ENCODE data around the gene HELZ.

GRCh38 chr17:67174190-67174589 lies 70.8 kb downstream of the HELZ start:
- TF ChIP-seq, protein P1, sequence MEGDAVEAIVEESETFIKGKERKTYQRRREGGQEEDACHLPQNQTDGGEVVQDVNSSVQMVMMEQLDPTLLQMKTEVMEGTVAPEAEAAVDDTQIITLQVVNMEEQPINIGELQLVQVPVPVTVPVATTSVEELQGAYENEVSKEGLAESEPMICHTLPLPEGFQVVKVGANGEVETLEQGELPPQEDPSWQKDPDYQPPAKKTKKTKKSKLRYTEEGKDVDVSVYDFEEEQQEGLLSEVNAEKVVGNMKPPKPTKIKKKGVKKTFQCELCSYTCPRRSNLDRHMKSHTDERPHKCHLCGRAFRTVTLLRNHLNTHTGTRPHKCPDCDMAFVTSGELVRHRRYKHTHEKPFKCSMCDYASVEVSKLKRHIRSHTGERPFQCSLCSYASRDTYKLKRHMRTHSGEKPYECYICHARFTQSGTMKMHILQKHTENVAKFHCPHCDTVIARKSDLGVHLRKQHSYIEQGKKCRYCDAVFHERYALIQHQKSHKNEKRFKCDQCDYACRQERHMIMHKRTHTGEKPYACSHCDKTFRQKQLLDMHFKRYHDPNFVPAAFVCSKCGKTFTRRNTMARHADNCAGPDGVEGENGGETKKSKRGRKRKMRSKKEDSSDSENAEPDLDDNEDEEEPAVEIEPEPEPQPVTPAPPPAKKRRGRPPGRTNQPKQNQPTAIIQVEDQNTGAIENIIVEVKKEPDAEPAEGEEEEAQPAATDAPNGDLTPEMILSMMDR (IDR thresholded peaks at IDR 0.05): no peak
- TF ChIP-seq POLR2A (IDR thresholded peaks at IDR 0.05): no peak
